ENCODE data around the gene CHST11. TPM values are rescaled to one million over a fixed set of nuclear protein-coding genes. Genes with fewer than 3 reads are reported as not detected.

CHST11 gene
- total and polyA plus RNA-seq, 2 of the 4 experiments (the other 2 are of a cell fraction): 1.4 to 2.7 TPM

DNA sequence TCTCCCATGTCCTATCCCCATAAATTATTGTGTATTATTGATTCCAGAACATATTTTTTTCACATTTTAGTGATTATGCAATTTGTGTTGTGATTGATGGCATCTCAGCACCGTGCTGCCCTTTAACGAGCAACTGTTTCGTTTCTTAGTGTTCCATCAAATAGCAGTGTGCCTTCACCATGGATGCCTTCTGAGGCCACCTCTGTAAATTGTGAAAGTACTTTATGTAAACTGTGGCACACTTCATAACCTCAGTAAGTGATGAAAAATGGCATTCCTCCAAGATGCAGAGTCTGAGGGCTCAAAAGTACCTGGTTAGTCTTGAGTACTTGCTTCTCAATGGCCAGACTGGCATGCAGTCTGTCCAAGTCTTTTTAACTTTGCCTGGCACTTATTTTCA, 8.2 kb downstream of the CHST11 start:
- intact Hi-C loops (cut with micrococcal nuclease) (no loop called here), dilution Hi-C loops (cut with HindIII; ENCODE audit: low sequenced_read_pairs, unreplicated experiment) (no loop called here)
- no CpG with 5 or more reads among the region's 3 CpGs for WGBS, 2 experiments (ENCODE audit: extremely low coverage in 2 of 2, insufficient read length in 1 of 2)

More for the DNA sequence above, 8.2 kb downstream of the CHST11 start:
- Histone ChIP-seq H2AK5ac (ENCODE audit: low read depth, low read length) (no peak overlapping the region), H3K4me1 (ENCODE audit: control insufficient read depth, insufficient read depth, low read length) (no peaks in the 10 kb centered on the region), H3K9me3 (ENCODE audit: control insufficient read depth, insufficient read depth, low read length) (no peaks in the 10 kb centered on the region), H4K8ac (ENCODE audit: low read depth in 2 of 2, low read length in 2 of 2) (no peak overlapping the region), H2AFZ (replicated peaks; ENCODE audit: low read length, poor library complexity) (no peak overlapping the region), H3K4me3 (ENCODE audit: insufficient read depth, low read depth, low read length) (no peak overlapping the region), H3K36me3 (ENCODE audit: control insufficient read depth, insufficient read depth, low read length) (no peaks in the 10 kb centered on the region), H3K56ac (ENCODE audit: extremely low read depth, insufficient read depth, low read length) (no peak overlapping the region), H4K91ac (ENCODE audit: insufficient read depth, low read depth, low read length) (no peak overlapping the region), H3K9me1 (ENCODE audit: insufficient read depth, low read length) (no peaks in the 10 kb centered on the region), H3K14ac (replicated peaks; ENCODE audit: low read depth, low read length) (no peak overlapping the region), H3K4me2 (ENCODE audit: low read depth, low read length) (no peak overlapping the region), H4K20me1 (ENCODE audit: insufficient read depth, low read length) (no peaks in the 10 kb centered on the region), H3K4ac (ENCODE audit: low read depth, low read length) (no peak overlapping the region), H2BK5ac (ENCODE audit: low read depth, low read length, poor library complexity, severe bottlenecking) (no peak overlapping the region), H3K9ac (ENCODE audit: low read depth, low read length) (no peak overlapping the region), H2BK15ac (ENCODE audit: low read depth, low read length) (no peak overlapping the region), H4K5ac (ENCODE audit: low read depth, low read length) (no peak overlapping the region), H2AK9ac (replicated peaks; ENCODE audit: low read depth, low read length, poor library complexity) (no peak overlapping the region), H3K23ac (ENCODE audit: low read depth, low read length) (no peak overlapping the region), H2BK120ac (ENCODE audit: low read depth, low read length) (no peak overlapping the region), H3K27me3 (ENCODE audit: control insufficient read depth, insufficient read depth, low read length) (peaks cover 7% of the 10 kb centered on the region), H2BK20ac (ENCODE audit: low read depth, low read length) (no peak overlapping the region), H3K18ac (ENCODE audit: low read depth, low read length) (no peak overlapping the region), H3K79me1 (ENCODE audit: low read depth in 1 of 2, low read length in 2 of 2) (no peaks in the 10 kb centered on the region; a peak in 1 of 4 replicates), H3K27ac (ENCODE audit: insufficient read depth, low read length) (no peak overlapping the region)
- ATAC-seq (ENCODE audit: low read depth): no peak
- TF ChIP-seq SMC3 (IDR thresholded peaks at IDR 0.05; ENCODE audit: low read depth, low read length) (no peak), BHLHE40 (IDR thresholded peaks at IDR 0.05; ENCODE audit: low read depth, low read length) (no peak), USF2 (IDR thresholded peaks at IDR 0.05; ENCODE audit: low read depth, low read length) (no peak), CTCF (conservative IDR thresholded peaks at IDR 0.05; ENCODE audit: low read depth, low read length) (no peak), POLR2A (IDR thresholded peaks at IDR 0.05; ENCODE audit: low read depth, low read length) (no peak), RAD21 (IDR thresholded peaks at IDR 0.05; ENCODE audit: low read length) (no peak), RCOR1 (IDR thresholded peaks at IDR 0.05; ENCODE audit: insufficient replicate concordance, low read length) (no peak), MAZ (IDR thresholded peaks at IDR 0.05; ENCODE audit: borderline replicate concordance, low read depth, low read length) (no peak), CEBPB (IDR thresholded peaks at IDR 0.05; ENCODE audit: low read depth, low read length) (no peak), NFE2L2 (IDR thresholded peaks at IDR 0.05; ENCODE audit: low read depth, low read length) (no peak), CHD1 (IDR thresholded peaks at IDR 0.05; ENCODE audit: low read depth, low read length) (no peak), MXI1 (IDR thresholded peaks at IDR 0.05; ENCODE audit: borderline replicate concordance, low read depth, low read length) (no peak), FOS (IDR thresholded peaks at IDR 0.05; ENCODE audit: low read depth, low read length) (no peak), MAFK (IDR thresholded peaks at IDR 0.05; ENCODE audit: low read depth, low read length) (no peak), RFX5 (IDR thresholded peaks at IDR 0.05; ENCODE audit: low read depth, low read length) (no peak)
- TF ChIP-seq, protein P1, sequence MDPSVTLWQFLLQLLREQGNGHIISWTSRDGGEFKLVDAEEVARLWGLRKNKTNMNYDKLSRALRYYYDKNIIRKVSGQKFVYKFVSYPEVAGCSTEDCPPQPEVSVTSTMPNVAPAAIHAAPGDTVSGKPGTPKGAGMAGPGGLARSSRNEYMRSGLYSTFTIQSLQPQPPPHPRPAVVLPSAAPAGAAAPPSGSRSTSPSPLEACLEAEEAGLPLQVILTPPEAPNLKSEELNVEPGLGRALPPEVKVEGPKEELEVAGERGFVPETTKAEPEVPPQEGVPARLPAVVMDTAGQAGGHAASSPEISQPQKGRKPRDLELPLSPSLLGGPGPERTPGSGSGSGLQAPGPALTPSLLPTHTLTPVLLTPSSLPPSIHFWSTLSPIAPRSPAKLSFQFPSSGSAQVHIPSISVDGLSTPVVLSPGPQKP (IDR thresholded peaks at IDR 0.05; ENCODE audit: borderline replicate concordance, low read depth, low read length): no peak
- no peak for DNase-seq
- no TSS peak for BruUV-seq (replicated peaks)
- CTCF ChIA-PET: no interaction called here
- POLR2A ChIA-PET (ENCODE audit: unreplicated experiment): no interaction called here
- in situ Hi-C loops (cut with MboI; ENCODE audit: low sequenced_read_pairs): no loop called here
